Gastrocnemius medialis (tissue), 4 donors: ENCODE data around the gene BRAT1. TPM values are rescaled to one million over a fixed set of nuclear protein-coding genes. Genes with fewer than 3 reads are reported as not detected.

ENCODE experiments used
- ATAC-seq, 2 donors: fragments of 150-250 bp; one replicate each; pipeline ENCODE4 v1.9.1; 2016
- DNase-seq, 2 donors: peaks; one replicate each; pipeline ENCODE4 v3.0.0-alpha.2; 2019
- H3K27ac ChIP-seq, 4 donors: fragments of 200-600 bp; sonication (generic); 1 replicate in 1 of 4; 2 replicates in 3 of 4; pipeline ENCODE4 v1.5.1; 2016 to 2018; ENCODE audit warnings: mild to moderate bottlenecking in 2 of 4, moderate library complexity in 1 of 4
- H3K27me3 ChIP-seq, 3 donors: fragments of 200-600 bp; sonication (generic) in 2 of 3; 1 replicate in 1 of 3; 2 replicates in 2 of 3; pipeline versions ENCODE4 v1.5.1 to v1.6.0; 2016 to 2019; ENCODE audit warnings: mild to moderate bottlenecking in 1 of 3, moderate library complexity in 1 of 3
- H3K36me3 ChIP-seq, 2 donors: fragments of 200-600 bp; sonication (generic) in 1 of 2; one replicate each; pipeline ENCODE4 v1.5.1; 2017 to 2018
- H3K4me1 ChIP-seq, 2 donors: fragments of 200-600 bp; sonication (generic) in 1 of 2; one replicate each; pipeline ENCODE4 v1.5.1; 2016 to 2017; ENCODE audit warnings: mild to moderate bottlenecking in 2 of 2
- H3K4me3 ChIP-seq, 4 donors: fragments of 200-600 bp; sonication (generic) in 3 of 4; 1 replicate in 1 of 4; 2 replicates in 3 of 4; pipeline ENCODE4 v1.5.1; 2016 to 2019; ENCODE audit warnings: mild to moderate bottlenecking in 2 of 4
- H3K9me3 ChIP-seq, 3 donors: fragments of 200-600 bp; sonication (generic) in 2 of 3; 1 replicate in 1 of 3; 2 replicates in 2 of 3; pipeline ENCODE4 v1.5.1; 2016 to 2019
- POLR2A ChIP-seq, 2 donors: fragments of 450-650 bp; IDR thresholded peaks; one replicate each; pipeline ENCODE4 v1.6.1; 2017; ENCODE audit warnings: antibody characterized with exemption in 2 of 2, mild to moderate bottlenecking in 2 of 2, moderate library complexity in 2 of 2
- in situ Hi-C, 4 donors: fragments of 200-750 bp; cut with MboI; loops; one replicate each; pipeline versions ENCODE4 v1.15.0 to v1.8.0; 2017; ENCODE audit warnings: low sequenced_read_pairs in 4 of 4
- intact Hi-C: fragments of 100-400 bp; cut with DNase I; formaldehyde crosslinking; loops from one replicate; pipeline ENCODE4 v1.15.1; 2023; ENCODE audit warnings: low total_unique reads
- total RNA-seq, 4 donors: library from RNA; depleted of rRNA; stranded (reverse); fragments of >200 nt; gene quantifications; one replicate each; pipeline versions ENCODE4 v1.1.0 to v1.2.3, GENCODE V29; 2016
- TF ChIP-seq, protein P1 (sequence below), 5 experiments: fragments of 450-650 bp in 3 of 5; fragments of 200-600 bp in 2 of 5; sonication (generic) in 2 of 5; IDR thresholded peaks in 4 of 5; conservative IDR thresholded peaks in 1 of 5; 1 replicate in 4 of 5; 2 replicates in 1 of 5; pipeline ENCODE4 v1.5.1; 2016 to 2019; ENCODE audit warnings: antibody characterized with exemption in 5 of 5, mild to moderate bottlenecking in 3 of 5, moderate library complexity in 3 of 5

Gene BRAT1
- total RNA-seq, 4 donors from 2014 or later = 15.3 to 36.4 (median 20.2) TPM

DNA sequence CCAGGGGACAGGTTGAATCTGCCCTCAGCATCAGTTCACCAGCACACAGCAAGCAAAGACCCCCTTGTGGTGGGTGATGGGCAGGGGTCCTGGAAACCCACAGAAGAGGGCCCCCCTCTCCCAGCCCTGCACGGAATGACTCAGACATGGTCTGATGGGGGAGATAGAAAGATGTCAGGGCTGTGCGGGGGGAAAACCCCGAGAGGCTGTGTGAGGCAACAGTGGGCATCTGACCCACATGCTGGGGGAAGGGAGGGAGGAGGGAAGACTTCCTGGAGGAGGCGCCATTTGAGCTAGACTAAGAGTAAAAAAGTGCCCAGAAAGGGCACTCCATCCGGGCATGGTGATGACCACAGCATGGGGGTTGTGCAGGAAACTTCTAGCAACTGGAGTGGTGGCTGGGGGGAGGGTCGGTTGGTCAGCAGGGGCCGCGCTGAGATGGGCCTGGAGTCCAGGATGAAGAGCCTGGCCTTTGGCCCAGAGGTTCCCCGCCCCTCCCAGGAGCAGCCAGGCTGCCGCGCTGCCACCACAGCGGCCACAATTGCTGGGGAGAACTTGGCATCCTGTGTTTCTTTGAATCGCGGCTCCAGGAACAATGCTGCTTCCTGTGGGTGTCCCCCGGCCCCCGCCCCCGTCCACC lies 33.3 kb downstream of the BRAT1 start:
- H3K4me3 ChIP-seq = peak overlapping the region in 3 of 4 donors; percentile 3 to 49 (median 42)
- DNase-seq = no peak
- H3K27ac ChIP-seq = peak overlapping the region in 1 of 4 donors; percentile 44
- TF ChIP-seq POLR2A (IDR thresholded peaks at IDR 0.05) = no peak
- TF ChIP-seq, protein P1, sequence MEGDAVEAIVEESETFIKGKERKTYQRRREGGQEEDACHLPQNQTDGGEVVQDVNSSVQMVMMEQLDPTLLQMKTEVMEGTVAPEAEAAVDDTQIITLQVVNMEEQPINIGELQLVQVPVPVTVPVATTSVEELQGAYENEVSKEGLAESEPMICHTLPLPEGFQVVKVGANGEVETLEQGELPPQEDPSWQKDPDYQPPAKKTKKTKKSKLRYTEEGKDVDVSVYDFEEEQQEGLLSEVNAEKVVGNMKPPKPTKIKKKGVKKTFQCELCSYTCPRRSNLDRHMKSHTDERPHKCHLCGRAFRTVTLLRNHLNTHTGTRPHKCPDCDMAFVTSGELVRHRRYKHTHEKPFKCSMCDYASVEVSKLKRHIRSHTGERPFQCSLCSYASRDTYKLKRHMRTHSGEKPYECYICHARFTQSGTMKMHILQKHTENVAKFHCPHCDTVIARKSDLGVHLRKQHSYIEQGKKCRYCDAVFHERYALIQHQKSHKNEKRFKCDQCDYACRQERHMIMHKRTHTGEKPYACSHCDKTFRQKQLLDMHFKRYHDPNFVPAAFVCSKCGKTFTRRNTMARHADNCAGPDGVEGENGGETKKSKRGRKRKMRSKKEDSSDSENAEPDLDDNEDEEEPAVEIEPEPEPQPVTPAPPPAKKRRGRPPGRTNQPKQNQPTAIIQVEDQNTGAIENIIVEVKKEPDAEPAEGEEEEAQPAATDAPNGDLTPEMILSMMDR (IDR thresholded peaks at IDR 0.05 in 4 of 5, conservative IDR thresholded peaks at IDR 0.05 in 1 of 5) = no peak
- in situ Hi-C loops (no loop called here), intact Hi-C loops (no loop called here)
- H3K9me3 ChIP-seq = no peaks in the 10 kb centered on the region
- peaks cover 26 to 39% (median 33%) of the 10 kb centered on the region in 3 donors for H3K27me3 ChIP-seq
- H3K4me1 ChIP-seq = peaks cover 0 to 28% of the 10 kb centered on the region in 2 donors
- no peak for ATAC-seq
- H3K36me3 ChIP-seq = no peaks in the 10 kb centered on the region

DNA sequence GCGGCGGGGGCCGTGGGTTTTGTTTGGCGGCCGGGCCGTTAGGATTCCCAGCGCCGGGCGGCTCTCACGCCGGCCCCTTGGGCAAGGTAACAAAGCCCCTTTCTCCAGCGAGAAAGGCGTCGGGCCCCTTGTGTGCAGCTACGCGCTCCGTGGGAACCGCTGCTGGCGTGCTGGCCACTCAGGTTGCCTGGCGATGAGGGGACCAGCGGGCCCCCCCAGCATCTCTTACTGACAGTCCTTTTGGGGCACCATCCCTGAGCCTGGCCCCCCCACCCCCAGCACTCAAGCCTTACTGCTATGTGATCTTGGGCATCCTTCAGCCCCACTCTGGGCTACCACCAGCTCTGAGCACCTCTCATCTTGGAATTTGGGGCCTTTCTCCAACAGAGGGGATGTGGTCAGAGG lies 34.0 kb downstream of the BRAT1 start:
- Histone ChIP-seq H3K9me3 (no peaks in the 10 kb centered on the region), H3K36me3 (no peaks in the 10 kb centered on the region), H3K4me3 (peak overlapping the region; percentile 33 to 49 (median 45)), H3K4me1 (peaks cover 0 to 28% of the 10 kb centered on the region in 2 donors), H3K27ac (no peak overlapping the region), H3K27me3 (peaks cover 26 to 39% (median 33%) of the 10 kb centered on the region in 3 donors)
- ATAC-seq (no peak), DNase-seq (no peak)
- in situ Hi-C loops = no loop called here
- intact Hi-C loops = no loop called here
- TF ChIP-seq, protein P1 (IDR thresholded peaks at IDR 0.05 in 4 of 5, conservative IDR thresholded peaks at IDR 0.05 in 1 of 5) = no peak
- TF ChIP-seq POLR2A (IDR thresholded peaks at IDR 0.05) = no peak

DNA sequence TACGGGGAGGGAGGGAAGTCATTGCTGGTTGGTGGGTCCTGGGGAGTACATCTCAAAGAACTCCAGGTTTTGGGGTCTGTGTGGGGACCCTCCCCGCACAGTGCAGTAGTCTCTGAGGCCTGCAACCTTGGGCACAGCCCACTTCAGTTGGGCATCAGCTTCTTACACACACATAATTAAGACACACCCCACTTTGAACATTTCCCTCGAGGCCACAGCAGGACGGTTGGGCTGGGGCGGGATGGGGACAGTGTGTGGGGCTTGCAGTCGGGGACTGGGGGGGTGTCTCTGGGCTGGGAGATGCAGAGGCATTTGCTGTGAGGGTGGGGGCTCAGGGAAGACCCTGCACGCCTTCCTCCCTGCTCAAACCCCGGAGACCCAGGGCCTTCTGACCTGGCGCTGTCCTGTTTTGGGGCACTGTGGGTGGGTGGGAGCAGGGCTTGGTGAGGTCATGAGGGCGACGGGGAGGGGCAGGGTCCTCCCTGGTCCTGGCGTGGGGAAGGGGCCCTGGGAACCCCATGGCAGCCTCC lies 34.5 kb downstream of the BRAT1 start:
- DNase-seq (no peak), ATAC-seq (no peak)
- H3K4me3 ChIP-seq = peak overlapping the region; percentile 33 to 49 (median 45)
- peaks cover 26 to 39% (median 33%) of the 10 kb centered on the region in 3 donors for H3K27me3 ChIP-seq
- no peaks in the 10 kb centered on the region for H3K9me3 ChIP-seq
- H3K27ac ChIP-seq = no peak overlapping the region
- TF ChIP-seq, protein P1 (IDR thresholded peaks at IDR 0.05 in 4 of 5, conservative IDR thresholded peaks at IDR 0.05 in 1 of 5) = no peak
- intact Hi-C loops (no loop called here), in situ Hi-C loops (no loop called here)
- H3K36me3 ChIP-seq = no peaks in the 10 kb centered on the region
- H3K4me1 ChIP-seq = peaks cover 0 to 28% of the 10 kb centered on the region in 2 donors

DNA sequence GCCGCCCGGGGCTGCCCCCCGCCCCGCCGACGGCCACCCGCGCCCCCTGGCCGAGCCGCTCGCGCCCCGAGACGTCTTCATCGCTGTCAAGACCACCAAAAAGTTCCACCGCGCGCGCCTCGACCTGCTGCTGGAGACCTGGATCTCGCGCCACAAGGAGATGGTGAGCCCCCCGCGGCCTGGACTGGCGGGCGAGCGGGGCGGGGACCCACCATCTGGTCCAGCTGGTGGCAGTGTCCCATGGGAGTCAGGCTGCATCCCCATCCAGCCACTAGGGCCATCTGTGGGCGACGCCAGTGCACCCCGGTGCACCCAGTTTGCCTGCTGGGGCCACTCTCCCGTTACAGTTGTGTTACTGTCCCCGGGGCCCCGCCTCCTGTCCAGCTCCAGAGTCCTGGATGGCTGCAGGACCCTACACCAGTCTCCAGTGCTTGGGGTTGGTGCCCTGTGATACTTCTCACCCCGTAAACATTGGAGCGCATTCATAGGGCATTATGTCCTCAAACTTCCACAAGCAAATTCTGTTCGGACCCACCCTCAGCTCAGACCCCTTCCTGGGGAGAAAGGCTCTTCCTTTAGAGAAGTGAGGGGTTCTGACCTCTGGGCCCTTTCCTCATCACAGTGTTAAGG lies 35.1 kb downstream of the BRAT1 start:
- Histone ChIP-seq H3K9me3 (no peaks in the 10 kb centered on the region), H3K4me1 (peaks cover 0 to 28% of the 10 kb centered on the region in 2 donors), H3K36me3 (no peaks in the 10 kb centered on the region), H3K4me3 (peak overlapping the region; percentile 33 to 49 (median 45)), H3K27ac (no peak overlapping the region), H3K27me3 (peaks cover 26 to 39% (median 33%) of the 10 kb centered on the region in 3 donors)
- TF ChIP-seq, protein P1 (IDR thresholded peaks at IDR 0.05 in 4 of 5, conservative IDR thresholded peaks at IDR 0.05 in 1 of 5) = no peak
- no peak for TF ChIP-seq POLR2A (IDR thresholded peaks at IDR 0.05)
- in situ Hi-C loops (no loop called here), intact Hi-C loops (no loop called here)
- ATAC-seq (no peak), DNase-seq (no peak)
